Endothelial cell of umbilical vein (primary cell): ENCODE data around the gene COL1A2. TPM values are rescaled to one million over a fixed set of nuclear protein-coding genes. Genes with fewer than 3 reads are reported as not detected.

ENCODE experiments used
- BruUV-seq: library from RNA; stranded (reverse); fragments of 400-500 nt; replicated peaks from 2 replicates; lab custom pipeline; 2021; lab: Mats Ljungman, UMichigan
- CTCF ChIA-PET: fragments of 300-600, 350-600 bp; sonication (Branson Sonifier 250); formaldehyde crosslinking; loops from one replicate; lab custom pipeline; 2021; ENCODE audit warnings: antibody characterized with exemption, inconsistent platforms; lab: Charles Lee
- POLR2A ChIA-PET: fragments of 300-600, 350-600 bp; sonication (Branson Sonifier 250); formaldehyde crosslinking; loops from one replicate; lab custom pipeline; 2021; ENCODE audit warnings: antibody characterized with exemption, inconsistent platforms; lab: Charles Lee
- DNase-seq: peaks from one replicate; pipeline ENCODE4 v3.0.0-alpha.2; 2011; ENCODE audit warnings: low read depth, low spot score
- FAIRE-seq: peaks from 2 replicates; lab custom pipeline; 2011; peaks lifted over from hg19 to GRCh38; lab: Jason Lieb, UNC
- H2AFZ ChIP-seq: 2 replicates; pipeline ENCODE4 v1.6.0; 2012; ENCODE audit warnings: low read depth, low read length, control low read depth, inconsistent platforms
- H3K27ac ChIP-seq: 2 replicates; pipeline ENCODE4 v1.5.1; 2011; ENCODE audit warnings: low read depth, mild to moderate bottlenecking, control low read depth, low read length, moderate library complexity; ENCODE audit not compliant: insufficient read depth
- H3K27me3 ChIP-seq, 2 experiments: 2 replicates each; pipeline versions ENCODE4 v1.6.0 to v1.6.1; 2011; ENCODE audit warnings: low read length in 2 of 2, mixed read lengths in 1 of 2; ENCODE audit not compliant: control insufficient read depth in 2 of 2, insufficient read depth in 2 of 2
- H3K36me3 ChIP-seq, 2 experiments: 2 replicates in 1 of 2; 3 replicates in 1 of 2; pipeline ENCODE4 v1.5.1; 2011; ENCODE audit warnings: low read length in 2 of 2, mild to moderate bottlenecking in 1 of 2, moderate library complexity in 1 of 2; ENCODE audit not compliant: control insufficient read depth in 2 of 2, insufficient read depth in 2 of 2; ENCODE audit errors: extremely low read depth in 1 of 2
- H3K4me1 ChIP-seq: 3 replicates; pipeline ENCODE4 v1.5.1; 2011; ENCODE audit warnings: mild to moderate bottlenecking, low read length; ENCODE audit not compliant: control insufficient read depth, insufficient read depth; ENCODE audit errors: extremely low read depth
- H3K4me2 ChIP-seq: 2 replicates; pipeline ENCODE4 v1.6.1; 2011; ENCODE audit warnings: low read length, control low read depth, mixed read lengths; ENCODE audit not compliant: insufficient read depth
- H3K4me3 ChIP-seq, 3 experiments: fragments of 200-600 bp in 1 of 3; sonication (generic), shearing (Covaris generic) in 1 of 3; replicated peaks in 1 of 3; 2 replicates each; pipeline ENCODE4 v1.5.1; 2011 to 2016; ENCODE audit warnings: control low read depth in 3 of 3, low read length in 3 of 3, mild to moderate bottlenecking in 2 of 3, inconsistent platforms in 1 of 3, low read depth in 1 of 3, moderate library complexity in 1 of 3; ENCODE audit not compliant: insufficient read depth in 1 of 3
- H3K79me2 ChIP-seq: 2 replicates; pipeline ENCODE4 v1.6.0; 2012; ENCODE audit warnings: low read length, inconsistent platforms; ENCODE audit not compliant: control insufficient read depth, insufficient read depth
- H3K9ac ChIP-seq: replicated peaks from 2 replicates; pipeline ENCODE3; 2011; ENCODE audit warnings: low read length, control low read depth; ENCODE audit not compliant: insufficient read depth; ENCODE audit errors: extremely low read depth
- H3K9me1 ChIP-seq: replicated peaks from 3 replicates; pipeline ENCODE4 v1.6.0; 2011; ENCODE audit warnings: mild to moderate bottlenecking, low read length; ENCODE audit not compliant: control insufficient read depth, insufficient read depth; ENCODE audit errors: extremely low read depth
- H3K9me3 ChIP-seq: replicated peaks from 2 replicates; pipeline ENCODE4 v1.5.1; 2012; ENCODE audit warnings: low read length, inconsistent platforms; ENCODE audit not compliant: control insufficient read depth, insufficient read depth
- H4K20me1 ChIP-seq: replicated peaks from 2 replicates; pipeline ENCODE3; 2011; ENCODE audit warnings: mild to moderate bottlenecking, low read length; ENCODE audit not compliant: control insufficient read depth, insufficient read depth; ENCODE audit errors: extremely low read depth
- CTCF ChIP-seq, 2 donors: IDR thresholded peaks; 1 replicate in 1 of 2; 2 replicates in 1 of 2; pipeline ENCODE4 v1.5.1; 2011; ENCODE audit warnings: low read length in 2 of 2, mild to moderate bottlenecking in 2 of 2, moderate library complexity in 2 of 2, control low read depth in 1 of 2, inconsistent platforms in 1 of 2, low read depth in 1 of 2; ENCODE audit not compliant: insufficient read depth in 1 of 2; ENCODE audit errors: extremely low read depth in 1 of 2
- EZH2 ChIP-seq: IDR thresholded peaks from 2 replicates; pipeline ENCODE4 v1.6.1; 2012; ENCODE audit warnings: borderline replicate concordance, low read depth, mild to moderate bottlenecking, moderate library complexity, low read length, inconsistent platforms; ENCODE audit not compliant: severe bottlenecking
- FOS ChIP-seq: IDR thresholded peaks from 2 replicates; pipeline ENCODE4 v1.6.1; 2011; ENCODE audit warnings: mild to moderate bottlenecking, low read length, moderate library complexity, borderline replicate concordance; ENCODE audit not compliant: insufficient read depth
- GATA2 ChIP-seq: IDR thresholded peaks from 2 replicates; pipeline ENCODE4 v1.7.0; 2011; ENCODE audit warnings: low read depth, mild to moderate bottlenecking, moderate library complexity, mixed read lengths, low read length; ENCODE audit not compliant: insufficient read length, insufficient read depth
- JUN ChIP-seq: IDR thresholded peaks from 2 replicates; pipeline ENCODE4 v1.6.1; 2011; ENCODE audit warnings: borderline replicate concordance, low read depth; ENCODE audit not compliant: insufficient read length, insufficient read depth
- MAX ChIP-seq: IDR thresholded peaks from 2 replicates; pipeline ENCODE4 v1.6.1; 2011; ENCODE audit not compliant: insufficient read depth, insufficient read length
- MYC ChIP-seq: IDR thresholded peaks from one replicate; pipeline ENCODE4 v1.6.1; 2011; ENCODE audit warnings: mild to moderate bottlenecking, low read depth, low read length
- POLR2A ChIP-seq: IDR thresholded peaks from 2 replicates; pipeline ENCODE4 v1.6.1; 2012; ENCODE audit warnings: low read depth, mild to moderate bottlenecking, control low read depth, low read length
- POLR2AphosphoS5 ChIP-seq: IDR thresholded peaks from 2 replicates; pipeline ENCODE4 v1.6.1; 2012; ENCODE audit warnings: low read depth, mild to moderate bottlenecking, control low read depth, low read length, moderate library complexity; ENCODE audit not compliant: insufficient read depth
- dilution Hi-C: fragments of 300-500 bp; cut with MboI; formaldehyde crosslinking; loops from one replicate; pipeline ENCODE4 v1.15.0; 2019; ENCODE audit warnings: low sequenced_read_pairs; ENCODE audit not compliant: extremely low pct_ligation_motif_present
- intact Hi-C: fragments of 100-400 bp; cut with micrococcal nuclease; formaldehyde crosslinking; loops from one replicate; pipeline ENCODE4 v1.10.0; 2022
- polyA plus RNA-seq, 4 experiments: library from polyadenylated mRNA; depleted of rRNA in 3 of 4; stranded (reverse) in 3 of 4; unstranded in 1 of 4; fragments of >200 nt; gene quantifications; 2 replicates each; pipeline versions ENCODE4 v1.2.1 to v1.2.3, GENCODE V29; 2011 to 2012; ENCODE audit warnings: missing spikeins in 1 of 4
- total RNA-seq: library from RNA; stranded (reverse); gene quantifications from 2 replicates; pipeline ENCODE4 v1.2.3, GENCODE V29; 2021

COL1A2 gene
- total and polyA plus RNA-seq, 2 donors (not counting 3 experiments of a cell fraction or from before 2014, with no cell fraction given) = 28.9 to 40.8 TPM

GRCh38 chr7:94417901-94418300 is 23.2 kb downstream of the COL1A2 start:
- Histone ChIP-seq H3K36me3 (peaks cover 0 to 5% of the 10 kb centered on the region in 2 experiments), H3K4me2 (no peak overlapping the region), H3K27me3 (no peaks in the 10 kb centered on the region), H3K27ac (no peak overlapping the region), H3K9ac (no peak overlapping the region), H2AFZ (no peak overlapping the region), H3K79me2 (no peaks in the 10 kb centered on the region), H4K20me1 (no peaks in the 10 kb centered on the region), H3K4me3 (no peak overlapping the region), H3K9me3 (no peaks in the 10 kb centered on the region), H3K9me1 (no peaks in the 10 kb centered on the region), H3K4me1 (peaks cover 6% of the 10 kb centered on the region)
- ChIA-PET CTCF (no interaction called here), POLR2A (no interaction called here)
- FAIRE-seq (no peak), DNase-seq (no peak)
- dilution Hi-C loops (no loop called here), intact Hi-C loops (no loop called here)
- TF ChIP-seq CTCF (IDR thresholded peaks at IDR 0.05; ENCODE audit: extremely low read depth in 1 of 2, insufficient read depth in 1 of 2, low read depth in 1 of 2, low read length in 2 of 2) (no peak), MYC (no peak), POLR2AphosphoS5 (no peak), FOS (no peak), MAX (no peak), GATA2 (no peak), JUN (no peak), EZH2 (no peak), POLR2A (no peak)
- no TSS peak for BruUV-seq
